Measurements from ENCODE around the gene GNG10. TPM values are rescaled to one million over a fixed set of nuclear protein-coding genes. Genes with fewer than 3 reads are reported as not detected.

Gene GNG10
- total and polyA plus RNA-seq, 8 donors, result 12.3 to 93.7 (median 55.1) TPM

- Histone ChIP-seq H3K4me1 (no peaks in the 10 kb centered on the region), H3K9me3 (no peaks in the 10 kb centered on the region), H3K27ac (no peak overlapping the region), H3K36me3 (peaks cover 0 to 42% (median 30%) of the 10 kb centered on the region in 4 donors), H3K4me3 (no peak overlapping the region), H3K27me3 (no peaks in the 10 kb centered on the region)
- intact Hi-C loops (cut with DNase I; ENCODE audit: low total_unique reads), result no loop called here
- 95 to 98% (median 97%) methylated on average over 3 of the region's 3 CpGs for WGBS, 5 donors
- TF ChIP-seq POLR2AphosphoS5 (IDR thresholded peaks at IDR 0.05), result no peak
- no peak for DNase-seq
These were observed 14.7 kb downstream of the GNG10 start for GRCh38 chr9:111676116-111676515.

GRCh38 chr9:111678293-111678692 is 16.9 kb downstream of the GNG10 start:
- H3K4me3 ChIP-seq, result no peak overlapping the region
- intact Hi-C loops (cut with DNase I; ENCODE audit: low total_unique reads), result no loop called here
- H3K27me3 ChIP-seq, result no peaks in the 10 kb centered on the region
- no peaks in the 10 kb centered on the region for H3K9me3 ChIP-seq
- no peak overlapping the region for H3K27ac ChIP-seq
- no peak for DNase-seq
- peaks cover 0 to 39% (median 26%) of the 10 kb centered on the region in 4 donors for H3K36me3 ChIP-seq
- no peak for TF ChIP-seq EP300 (IDR thresholded peaks at IDR 0.05)
- 95 to 97% (median 97%) methylated on average over 5 of the region's 5 CpGs for WGBS, 5 donors
- H3K4me1 ChIP-seq, result no peaks in the 10 kb centered on the region

GRCh38 chr9:111679199-111679598 is 17.8 kb downstream of the GNG10 start:
- TF ChIP-seq EP300 (IDR thresholded peaks at IDR 0.05) (no peak), CTCF (IDR thresholded peaks at IDR 0.05) (no peak), POLR2A (IDR thresholded peaks at IDR 0.05) (no peak), POLR2AphosphoS5 (IDR thresholded peaks at IDR 0.05) (no peak)
- Histone ChIP-seq H3K4me3 (no peak overlapping the region), H3K4me1 (no peaks in the 10 kb centered on the region), H3K9me3 (no peaks in the 10 kb centered on the region), H3K36me3 (peaks cover 0 to 39% (median 26%) of the 10 kb centered on the region in 4 donors), H3K27ac (no peak overlapping the region), H3K27me3 (no peaks in the 10 kb centered on the region)
- WGBS, 5 donors, result 89 to 95% (median 92%) methylated on average over 6 of the region's 6 CpGs
- intact Hi-C loops (cut with DNase I; ENCODE audit: low total_unique reads), result no loop called here
- no peak for DNase-seq

- Histone ChIP-seq H3K27me3 (no peaks in the 10 kb centered on the region), H3K27ac (no peak overlapping the region), H3K4me1 (no peaks in the 10 kb centered on the region), H3K9me3 (no peaks in the 10 kb centered on the region), H3K4me3 (no peak overlapping the region), H3K36me3 (peaks cover 0 to 20% (median 12%) of the 10 kb centered on the region in 4 donors)
- intact Hi-C loops (cut with DNase I; ENCODE audit: low total_unique reads), result no loop called here
- no peak for DNase-seq
- WGBS, 5 donors, result 96 to 100% (median 97%) methylated on average over 1 of the region's 1 CpG
- no peak for TF ChIP-seq POLR2A (IDR thresholded peaks at IDR 0.05)
- no peak for TF ChIP-seq EP300 (IDR thresholded peaks at IDR 0.05)
- TF ChIP-seq POLR2AphosphoS5 (IDR thresholded peaks at IDR 0.05), result no peak
- TF ChIP-seq CTCF (IDR thresholded peaks at IDR 0.05), result no peak
These were observed 22.0 kb downstream of the GNG10 start for GRCh38 chr9:111683392-111683791.

- intact Hi-C loops (cut with DNase I; ENCODE audit: low total_unique reads), result no loop called here
- DNase-seq, result peak in 1 of 2 donors; percentile 51
- H3K27me3 ChIP-seq, result no peaks in the 10 kb centered on the region
- no peaks in the 10 kb centered on the region for H3K36me3 ChIP-seq
- H3K27ac ChIP-seq, result no peak overlapping the region
- WGBS, 5 donors, result 41 to 50% (median 45%) methylated on average over 5 of the region's 5 CpGs
- H3K4me1 ChIP-seq, result peaks cover 0 to 4% (median 0%) of the 10 kb centered on the region in 4 donors
- no peaks in the 10 kb centered on the region for H3K9me3 ChIP-seq
- H3K4me3 ChIP-seq, result no peak overlapping the region
- TF ChIP-seq CTCF (IDR thresholded peaks at IDR 0.05), result peak in 2 of 7 experiments; percentile 11 to 17
- TF ChIP-seq POLR2AphosphoS5 (IDR thresholded peaks at IDR 0.05), result no peak
These were observed 30.4 kb downstream of the GNG10 start for GRCh38 chr9:111691672-111692329.
